ENCODE results near the gene ATF7IP2. TPM values are rescaled to one million over a fixed set of nuclear protein-coding genes. Genes with fewer than 3 reads are reported as not detected.
"Not testable (repeated sequence)": the region's sequence is repeated elsewhere in the genome, so short reads cannot be mapped to it uniquely, and the experiment has no call there.

ATF7IP2 gene
- total RNA-seq, 2 experiments from 2014 or later: 25.8 to 27.0 TPM

DNA sequence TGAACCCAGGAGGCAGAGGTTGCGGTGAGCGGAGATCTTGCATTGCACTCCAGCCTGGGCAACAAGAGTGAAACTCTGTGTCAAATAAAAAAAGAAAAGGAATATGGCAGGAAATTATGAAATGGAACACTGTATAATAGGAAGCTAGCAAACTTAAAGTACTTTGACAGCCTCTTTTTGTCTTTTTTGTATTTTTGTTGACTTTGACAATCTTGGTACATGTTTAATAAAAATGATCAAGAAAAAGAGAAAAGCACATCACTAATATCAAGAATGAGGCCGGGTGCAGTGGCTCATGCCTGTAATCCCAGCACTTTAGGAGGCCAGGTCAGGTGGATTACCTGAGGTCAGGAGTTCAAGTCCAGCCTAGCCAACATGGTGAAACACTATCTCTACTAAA is 5.5 kb downstream of the ATF7IP2 start:
- ChIA-PET POLR2A (no interaction called here), CTCF (interaction anchor here (1.6 kb wide), 1 partner anchor 106 kb away, joined by 3 read pairs; no protein-coding TSS in a partner anchor)
- intact Hi-C loops (cut with micrococcal nuclease): no loop called here
- DNase-seq (no peak), ATAC-seq (no peak)
- H3K4me1 Mint-ChIP-seq (ENCODE audit: low read depth): peaks cover 59% of the 10 kb centered on the region
- no peaks in the 10 kb centered on the region for H3K27me3 Mint-ChIP-seq
- H3K27ac Mint-ChIP-seq: no peak overlapping the region
- peaks cover 68% of the 10 kb centered on the region for H3K36me3 Mint-ChIP-seq (ENCODE audit: low read depth)
- no peak for TF ChIP-seq CTCF (IDR thresholded peaks at IDR 0.05)
- peaks cover 6% of the 10 kb centered on the region for H3K9me3 Mint-ChIP-seq
- H3K4me3 Mint-ChIP-seq: no peak overlapping the region

DNA sequence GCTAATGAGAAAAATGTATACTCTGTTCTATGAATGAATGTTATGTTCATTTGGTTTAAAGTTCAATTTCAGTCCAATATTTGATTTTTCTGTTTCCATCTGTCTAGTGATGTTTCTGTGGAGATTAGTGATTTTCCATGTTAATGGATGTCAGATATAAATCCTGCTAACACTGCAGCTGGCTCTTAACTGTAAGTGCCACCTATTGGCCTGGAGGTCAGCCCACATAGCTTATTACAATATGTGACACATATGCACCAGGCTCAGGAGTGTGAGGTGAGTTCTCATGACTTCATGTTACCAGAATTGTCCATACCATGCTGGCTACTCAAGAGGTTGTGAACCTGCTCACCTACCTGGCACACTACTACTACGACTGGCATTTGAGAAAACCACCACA is 17.1 kb downstream of the ATF7IP2 start:
- H3K4me3 Mint-ChIP-seq: no peak overlapping the region
- POLR2A ChIA-PET: no interaction called here
- no peak for TF ChIP-seq CTCF (IDR thresholded peaks at IDR 0.05)
- intact Hi-C loops (cut with micrococcal nuclease): no loop called here
- no peak for ATAC-seq
- peaks cover 29% of the 10 kb centered on the region for H3K4me1 Mint-ChIP-seq (ENCODE audit: low read depth)
- H3K9me3 Mint-ChIP-seq: peaks cover 44% of the 10 kb centered on the region
- H3K36me3 Mint-ChIP-seq (ENCODE audit: low read depth): peaks cover 68% of the 10 kb centered on the region
- no peak for DNase-seq
- H3K27me3 Mint-ChIP-seq: no peaks in the 10 kb centered on the region
- no peak overlapping the region for H3K27ac Mint-ChIP-seq
- CTCF ChIA-PET: no interaction called here

DNA sequence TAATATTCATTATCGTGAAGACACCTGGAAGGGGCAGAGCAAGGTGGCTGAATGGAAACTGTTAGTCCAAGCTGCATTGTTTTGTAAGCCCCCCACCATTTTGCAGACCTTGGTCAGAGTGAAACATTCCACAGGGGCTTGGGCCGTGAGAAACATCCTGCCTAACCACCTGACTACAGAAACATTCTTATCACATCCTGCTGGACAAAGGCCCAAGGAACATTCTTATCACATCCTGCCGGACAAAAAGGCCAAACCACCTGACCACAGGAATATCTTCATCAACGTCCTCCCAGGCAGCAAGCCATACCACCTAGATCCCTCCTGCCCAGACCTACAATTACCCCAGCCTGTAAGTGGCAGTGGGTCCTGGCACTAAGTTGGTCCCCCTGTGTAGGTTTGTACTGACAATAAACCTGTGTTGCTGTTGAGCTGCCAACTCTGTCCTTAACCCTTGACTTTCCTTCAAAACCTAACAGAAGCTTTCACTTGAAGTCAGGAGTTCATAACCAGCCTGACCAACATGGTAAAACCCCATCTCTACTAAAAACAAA is 19.6 kb downstream of the ATF7IP2 start:
- H3K36me3 Mint-ChIP-seq (ENCODE audit: low read depth): peaks cover 86% of the 10 kb centered on the region
- H3K4me1 Mint-ChIP-seq (ENCODE audit: low read depth): peaks cover 21% of the 10 kb centered on the region
- no peak overlapping the region for H3K4me3 Mint-ChIP-seq
- no peak for ATAC-seq
- TF ChIP-seq CTCF (IDR thresholded peaks at IDR 0.05): no peak
- H3K9me3 Mint-ChIP-seq: peaks cover 59% of the 10 kb centered on the region
- no peak for DNase-seq
- H3K27ac Mint-ChIP-seq: no peak overlapping the region
- intact Hi-C loops (cut with micrococcal nuclease): no loop called here
- ChIA-PET CTCF (no interaction called here), POLR2A (interaction anchor here (1.0 kb wide), 1 partner anchor 19 kb away, joined by 4 read pairs; the partner anchor contains the start of gene ATF7IP2)
- H3K27me3 Mint-ChIP-seq: no peaks in the 10 kb centered on the region

DNA sequence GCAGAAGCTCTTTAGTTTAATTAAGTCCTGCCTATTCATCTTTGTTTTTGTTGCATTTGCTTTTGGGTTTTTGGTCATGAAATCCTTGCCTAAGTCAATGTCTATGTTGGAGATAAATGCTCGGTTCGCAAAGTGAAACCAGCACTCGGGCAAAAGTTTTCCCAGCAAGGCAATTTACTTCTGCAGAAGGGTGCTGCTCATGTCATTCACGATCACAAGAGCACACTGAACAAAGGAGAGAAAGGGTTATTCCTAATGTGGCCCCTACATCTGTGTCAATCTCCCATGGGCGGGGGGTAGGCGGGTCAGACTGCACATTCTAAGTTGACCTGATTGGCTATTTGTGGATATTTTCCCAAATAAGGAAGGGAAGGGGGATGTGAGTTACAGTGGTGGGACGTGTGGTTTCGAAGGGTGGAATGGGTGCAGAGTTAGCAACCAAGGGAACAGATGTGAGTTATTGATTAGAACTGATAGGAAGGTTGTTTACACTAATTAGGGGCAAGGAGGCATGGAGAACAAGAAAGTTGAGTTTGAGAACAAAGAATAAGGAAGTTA is 23.0 kb downstream of the ATF7IP2 start:
- no peak for TF ChIP-seq CTCF (IDR thresholded peaks at IDR 0.05)
- CTCF ChIA-PET: interaction anchor here (0.7 kb wide), 1 partner anchor 127 kb away, joined by 3 read pairs; no protein-coding TSS in a partner anchor
- H3K27me3 Mint-ChIP-seq: no peaks in the 10 kb centered on the region
- POLR2A ChIA-PET: no interaction called here
- intact Hi-C loops (cut with micrococcal nuclease): no loop called here
- peak; percentile 18 for DNase-seq
- no peak overlapping the region for H3K4me3 Mint-ChIP-seq
- peaks cover 61% of the 10 kb centered on the region for H3K9me3 Mint-ChIP-seq
- H3K36me3 Mint-ChIP-seq (ENCODE audit: low read depth): peaks cover 87% of the 10 kb centered on the region
- no peak for ATAC-seq
- no peak overlapping the region for H3K27ac Mint-ChIP-seq
- H3K4me1 Mint-ChIP-seq (ENCODE audit: low read depth): peaks cover 11% of the 10 kb centered on the region

- H3K4me3 Mint-ChIP-seq; H3K27me3 Mint-ChIP-seq; DNase-seq; POLR2A ChIA-PET; intact Hi-C loops (cut with micrococcal nuclease); ATAC-seq; CTCF ChIA-PET: not testable (repeated sequence)
- Mint-ChIP-seq H3K4me1 (ENCODE audit: low read depth) (peaks cover 11% of the 10 kb centered on the region), H3K9me3 (peaks cover 67% of the 10 kb centered on the region), H3K27ac (peak overlapping the region; percentile 11), H3K36me3 (ENCODE audit: low read depth) (peaks cover 87% of the 10 kb centered on the region)
Measured at GRCh38 chr16:10409713-10410112, 23.9 kb downstream of the ATF7IP2 start.

All from activated CD8-positive, alpha-beta T cell treated with anti-CD3 and anti-CD28 coated beads for 36 hours (primary cell).